Neural cell (in vitro differentiated cells): Measurements from ENCODE around the gene MYCN. TPM values are rescaled to one million over a fixed set of nuclear protein-coding genes. Genes with fewer than 3 reads are reported as not detected.

ENCODE experiments used
- H2AFZ ChIP-seq: fragments of 200-600, 300-800 bp; sonication (generic), shearing (Covaris generic); 2 replicates; pipeline ENCODE4 v1.6.0; 2014; ENCODE audit warnings: low read depth, mild to moderate bottlenecking, antibody characterized with exemption, low read length, moderate library complexity
- H3F3A ChIP-seq: fragments of 200-600 bp; shearing (Covaris generic); 2 replicates; pipeline ENCODE4 v1.6.1; 2016; ENCODE audit warnings: mild to moderate bottlenecking, moderate library complexity, mixed read lengths, antibody characterized with exemption, low read length; ENCODE audit not compliant: insufficient read depth, poor library complexity, severe bottlenecking
- H3K27ac ChIP-seq: fragments of 200-600, 300-800 bp; sonication (generic), shearing (Covaris generic); 2 replicates; pipeline ENCODE4 v1.5.1; 2014; ENCODE audit warnings: mild to moderate bottlenecking, low read length, moderate library complexity
- H3K27me3 ChIP-seq: fragments of 300-800, 200-600 bp; sonication (generic), shearing (Covaris generic); 2 replicates; pipeline ENCODE4 v1.6.0; 2014; ENCODE audit warnings: mild to moderate bottlenecking, low read depth, low read length, moderate library complexity; ENCODE audit not compliant: insufficient read depth
- H3K36me3 ChIP-seq: fragments of 300-800, 200-600 bp; sonication (generic), shearing (Covaris generic); 2 replicates; pipeline ENCODE4 v1.5.1; 2014; ENCODE audit warnings: mild to moderate bottlenecking, antibody characterized with exemption, low read length, moderate library complexity; ENCODE audit not compliant: insufficient read depth
- H3K4me2 ChIP-seq: fragments of 300-800, 200-600 bp; sonication (generic), shearing (Covaris generic); 2 replicates; pipeline ENCODE4 v1.6.0; 2014; ENCODE audit warnings: mild to moderate bottlenecking, low read length
- H3K4me3 ChIP-seq: fragments of 300-800, 200-600 bp; sonication (generic), shearing (Covaris generic); 2 replicates; pipeline ENCODE4 v1.5.1; 2014; ENCODE audit warnings: mild to moderate bottlenecking, low read length, moderate library complexity
- H3K79me2 ChIP-seq: fragments of 200-600 bp; shearing (Covaris generic); replicated peaks from 2 replicates; pipeline ENCODE4 v1.6.0; 2014; ENCODE audit warnings: mild to moderate bottlenecking, low read length, moderate library complexity; ENCODE audit not compliant: insufficient read depth
- H3K9ac ChIP-seq: fragments of 300-800, 200-600 bp; sonication (generic), shearing (Covaris generic); 2 replicates; pipeline ENCODE4 v1.6.1; 2016; ENCODE audit warnings: mild to moderate bottlenecking, low read length, mixed read lengths
- H3K9me2 ChIP-seq: fragments of 200-600 bp; shearing (Covaris generic); 2 replicates; pipeline ENCODE4 v1.6.1; 2016; ENCODE audit warnings: mild to moderate bottlenecking, low read length, mixed read lengths; ENCODE audit not compliant: insufficient read depth
- H3K9me3 ChIP-seq: fragments of 200-600, 300-800 bp; sonication (generic), shearing (Covaris generic); 2 replicates; pipeline ENCODE4 v1.6.1; 2016; ENCODE audit warnings: mild to moderate bottlenecking, mixed run types, low read length, moderate library complexity, mixed read lengths
- H4K20me1 ChIP-seq: fragments of 200-600 bp; shearing (Covaris generic); 2 replicates; pipeline ENCODE4 v1.6.1; 2016; ENCODE audit warnings: mild to moderate bottlenecking, mixed run types; ENCODE audit not compliant: insufficient read depth
- CTCF ChIP-seq: fragments of 450-650 bp; IDR thresholded peaks from 2 replicates; pipeline ENCODE4 v1.5.1; 2014; ENCODE audit warnings: antibody characterized with exemption, mild to moderate bottlenecking, moderate library complexity; ENCODE audit not compliant: poor library complexity, severe bottlenecking
- EP300 ChIP-seq: fragments of 450-650 bp; conservative IDR thresholded peaks from 2 replicates; pipeline ENCODE4 v1.6.1; 2014; ENCODE audit warnings: antibody characterized with exemption, mild to moderate bottlenecking, moderate library complexity; ENCODE audit not compliant: poor library complexity, severe bottlenecking
- EZH2 ChIP-seq: fragments of 200-600, 300-800 bp; shearing (Covaris generic), sonication (generic); IDR thresholded peaks from 2 replicates; pipeline ENCODE4 v1.6.1; 2014; ENCODE audit warnings: antibody characterized with exemption, low read length, borderline replicate concordance, mild to moderate bottlenecking; ENCODE audit not compliant: insufficient read depth, poor library complexity, severe bottlenecking
- MXI1 ChIP-seq: fragments of 450-650 bp; conservative IDR thresholded peaks from 2 replicates; pipeline ENCODE4 v1.6.1; 2014; ENCODE audit warnings: antibody characterized with exemption, mild to moderate bottlenecking; ENCODE audit not compliant: poor library complexity, severe bottlenecking
- POLR2AphosphoS5 ChIP-seq: IDR thresholded peaks from 2 replicates; pipeline ENCODE4 v1.6.1; 2012
- RAD21 ChIP-seq: fragments of 450-650 bp; conservative IDR thresholded peaks from 2 replicates; pipeline ENCODE4 v1.6.1; 2014; ENCODE audit warnings: antibody characterized with exemption, mild to moderate bottlenecking, moderate library complexity
- REST ChIP-seq: IDR thresholded peaks from 2 replicates; pipeline ENCODE4 v1.6.1; 2012; ENCODE audit warnings: borderline replicate concordance
- SMC3 ChIP-seq: fragments of 450-650 bp; conservative IDR thresholded peaks from 2 replicates; pipeline ENCODE4 v1.6.1; 2014; ENCODE audit warnings: antibody characterized with exemption, mild to moderate bottlenecking, moderate library complexity; ENCODE audit not compliant: poor library complexity
- TAF1 ChIP-seq: IDR thresholded peaks from 2 replicates; pipeline ENCODE4 v1.6.1; 2012; ENCODE audit warnings: low read depth
- polyA plus RNA-seq: library from polyadenylated mRNA; depleted of rRNA; stranded (reverse); fragments of >200 nt; gene quantifications from 2 replicates; pipeline ENCODE4 v1.2.3, GENCODE V29; 2014

The MYCN gene
- polyA plus RNA-seq, 1 donor from 2014 or later, result 25.1 TPM

GRCh38 chr2:15899751-15900493 is 40.4 kb upstream of the MYCN start:
- peaks cover 4% of the 10 kb centered on the region for H3K9me3 ChIP-seq
- no peaks in the 10 kb centered on the region for H4K20me1 ChIP-seq
- H3K27ac ChIP-seq, result no peak overlapping the region
- no peak overlapping the region for H3K4me3 ChIP-seq
- H3K27me3 ChIP-seq, result no peaks in the 10 kb centered on the region
- H3K9ac ChIP-seq, result no peak overlapping the region
- H3F3A ChIP-seq, result no peaks in the 10 kb centered on the region
- TF ChIP-seq EZH2, result no peak
- no peak for TF ChIP-seq TAF1
- TF ChIP-seq CTCF, result no peak
- no peak for TF ChIP-seq MXI1
- TF ChIP-seq SMC3, result no peak
- TF ChIP-seq EP300, result no peak
- TF ChIP-seq REST, result no peak
- no peak for TF ChIP-seq RAD21
- no peak for TF ChIP-seq POLR2AphosphoS5
- H3K36me3 ChIP-seq, result no peaks in the 10 kb centered on the region
- H3K9me2 ChIP-seq, result no peaks in the 10 kb centered on the region
- no peak overlapping the region for H2AFZ ChIP-seq
- no peak overlapping the region for H3K4me2 ChIP-seq
- no peaks in the 10 kb centered on the region for H3K79me2 ChIP-seq

- H3K4me3 ChIP-seq, result no peak overlapping the region
- H3K36me3 ChIP-seq, result no peaks in the 10 kb centered on the region
- H4K20me1 ChIP-seq, result no peaks in the 10 kb centered on the region
- H3K27ac ChIP-seq, result no peak overlapping the region
- H3K27me3 ChIP-seq, result no peaks in the 10 kb centered on the region
- no peak overlapping the region for H3K9ac ChIP-seq
- no peak overlapping the region for H3K4me2 ChIP-seq
- H3K79me2 ChIP-seq, result no peaks in the 10 kb centered on the region
- H3K9me3 ChIP-seq, result peaks cover 4% of the 10 kb centered on the region
- no peak overlapping the region for H2AFZ ChIP-seq
- no peaks in the 10 kb centered on the region for H3F3A ChIP-seq
- H3K9me2 ChIP-seq, result no peaks in the 10 kb centered on the region
- no peak for TF ChIP-seq CTCF
- no peak for TF ChIP-seq EZH2
- TF ChIP-seq POLR2AphosphoS5, result no peak
- TF ChIP-seq TAF1, result no peak
- no peak for TF ChIP-seq SMC3
- no peak for TF ChIP-seq REST
- TF ChIP-seq EP300, result no peak
- TF ChIP-seq RAD21, result no peak
- no peak for TF ChIP-seq MXI1
These were observed 39.1 kb upstream of the MYCN start for GRCh38 chr2:15901095-15901807.
